H9 (cell line): ENCODE data around the gene MVD. TPM values are rescaled to one million over a fixed set of nuclear protein-coding genes. Genes with fewer than 3 reads are reported as not detected.

ENCODE experiments used
- DNase-seq: peaks from one replicate; pipeline ENCODE4 v3.0.0-alpha.2; 2017
- H2AFZ ChIP-seq: one replicate; pipeline ENCODE4 v1.6.1; 2013; ENCODE audit warnings: mild to moderate bottlenecking, low read length, control low read depth, moderate library complexity
- H2AK5ac ChIP-seq: 2 replicates; pipeline ENCODE4 v1.6.1; 2013; ENCODE audit warnings: low read length, control low read depth, mixed read lengths; ENCODE audit not compliant: insufficient read length
- H2BK120ac ChIP-seq: one replicate; pipeline ENCODE4 v1.6.1; 2013; ENCODE audit warnings: low read depth, mild to moderate bottlenecking, low read length, control low read depth, inconsistent platforms; ENCODE audit not compliant: poor library complexity, severe bottlenecking
- H2BK12ac ChIP-seq: 2 replicates; pipeline ENCODE4 v1.6.1; 2013; ENCODE audit warnings: low read length, control low read depth, mixed read lengths, low read depth; ENCODE audit not compliant: insufficient read length
- H2BK15ac ChIP-seq: 2 replicates; pipeline ENCODE4 v1.6.1; 2013; ENCODE audit warnings: low read depth, low read length, control low read depth
- H2BK20ac ChIP-seq: one replicate; pipeline ENCODE4 v1.6.1; 2013; ENCODE audit warnings: low read depth, mild to moderate bottlenecking, low read length, control low read depth, inconsistent platforms; ENCODE audit not compliant: poor library complexity, severe bottlenecking
- H2BK5ac ChIP-seq: 2 replicates; pipeline ENCODE4 v1.6.1; 2013; ENCODE audit warnings: low read length, control low read depth, mixed read lengths; ENCODE audit not compliant: insufficient read length
- H3K14ac ChIP-seq: 2 replicates; pipeline ENCODE4 v1.6.1; 2013; ENCODE audit warnings: low read length, control low read depth; ENCODE audit not compliant: insufficient read depth
- H3K18ac ChIP-seq: 2 replicates; pipeline ENCODE4 v1.6.1; 2013; ENCODE audit warnings: low read depth, mild to moderate bottlenecking, mixed read lengths, low read length, control low read depth; ENCODE audit not compliant: insufficient read length
- H3K23ac ChIP-seq: 2 replicates; pipeline ENCODE4 v1.6.1; 2013; ENCODE audit warnings: low read length, control low read depth, mixed read lengths, low read depth; ENCODE audit not compliant: insufficient read length
- H3K23me2 ChIP-seq: 2 replicates; pipeline ENCODE4 v1.6.1; 2013; ENCODE audit warnings: low read depth, mild to moderate bottlenecking, mixed read lengths, low read length, control low read depth; ENCODE audit not compliant: insufficient read length, poor library complexity, severe bottlenecking
- H3K27ac ChIP-seq: 2 replicates; pipeline ENCODE4 v1.5.1; 2013; ENCODE audit warnings: low read length, control low read depth, mixed read lengths, low read depth; ENCODE audit not compliant: insufficient read length
- H3K27me3 ChIP-seq: 2 replicates; pipeline ENCODE4 v1.6.1; 2013; ENCODE audit warnings: low read length, control low read depth, inconsistent platforms; ENCODE audit not compliant: insufficient read depth
- H3K4ac ChIP-seq: 2 replicates; pipeline ENCODE4 v1.6.1; 2013; ENCODE audit warnings: low read depth, mild to moderate bottlenecking, control low read depth, inconsistent platforms, low read length, moderate library complexity
- H3K4me1 ChIP-seq: 2 replicates; pipeline ENCODE4 v1.6.1; 2013; ENCODE audit warnings: low read length, control low read depth, inconsistent platforms; ENCODE audit not compliant: insufficient read depth
- H3K4me2 ChIP-seq: 2 replicates; pipeline ENCODE4 v1.6.1; 2013; ENCODE audit warnings: low read length, control low read depth, mixed read lengths; ENCODE audit not compliant: insufficient read length, insufficient read depth
- H3K56ac ChIP-seq: 2 replicates; pipeline ENCODE4 v1.6.1; 2013; ENCODE audit warnings: low read depth, mild to moderate bottlenecking, mixed read lengths, low read length, control low read depth; ENCODE audit not compliant: insufficient read length
- H3K79me1 ChIP-seq: 2 replicates; pipeline ENCODE4 v1.6.1; 2013; ENCODE audit warnings: low read depth, mild to moderate bottlenecking, moderate library complexity, low read length, control low read depth, inconsistent platforms; ENCODE audit not compliant: insufficient read depth, poor library complexity, severe bottlenecking
- H3K79me2 ChIP-seq: 2 replicates; pipeline ENCODE4 v1.6.1; 2013; ENCODE audit warnings: low read length, control low read depth, inconsistent platforms; ENCODE audit not compliant: insufficient read depth
- H3K9ac ChIP-seq: 2 replicates; pipeline ENCODE4 v1.6.1; 2013; ENCODE audit warnings: low read length, control low read depth, mixed read lengths; ENCODE audit not compliant: insufficient read length; ENCODE audit errors: extremely low read depth
- H3K9me3 ChIP-seq: one replicate; pipeline ENCODE4 v1.6.1; 2013; ENCODE audit warnings: low read depth, low read length, inconsistent platforms; ENCODE audit not compliant: control insufficient read depth
- H3T11ph ChIP-seq: one replicate; pipeline ENCODE4 v1.6.1; 2013; ENCODE audit warnings: mild to moderate bottlenecking, low read length, control low read depth, inconsistent platforms
- H4K20me1 ChIP-seq: one replicate; pipeline ENCODE4 v1.6.1; 2013; ENCODE audit not compliant: control insufficient read depth, insufficient read length, insufficient read depth
- H4K5ac ChIP-seq: 2 replicates; pipeline ENCODE4 v1.6.1; 2013; ENCODE audit warnings: low read depth, mild to moderate bottlenecking, mixed read lengths, low read length, control low read depth; ENCODE audit not compliant: insufficient read length
- H4K8ac ChIP-seq: replicated peaks from 2 replicates; pipeline ENCODE4 v1.6.1; 2013; ENCODE audit warnings: low read length, control low read depth, mixed read lengths, low read depth; ENCODE audit not compliant: insufficient read length
- H4K91ac ChIP-seq: 2 replicates; pipeline ENCODE4 v1.6.1; 2013; ENCODE audit warnings: low read depth, mild to moderate bottlenecking, moderate library complexity, mixed read lengths, low read length, control low read depth; ENCODE audit not compliant: insufficient read length
- H3K27ac Mint-ChIP-seq, 3 experiments: 2 replicates in 2 of 3; 3 replicates in 1 of 3; pipeline ENCODE4 v1.8.0; 2020 to 2021; ENCODE audit warnings: mixed read lengths in 3 of 3, mild to moderate bottlenecking in 1 of 3, moderate library complexity in 1 of 3
- H3K27me3 Mint-ChIP-seq: 2 replicates; pipeline ENCODE4 v1.8.0; 2021; ENCODE audit warnings: low read depth, mild to moderate bottlenecking, moderate library complexity, mixed read lengths
- H3K36me3 Mint-ChIP-seq, 3 experiments: 2 replicates in 2 of 3; 3 replicates in 1 of 3; pipeline ENCODE4 v1.8.0; 2020 to 2021; ENCODE audit warnings: low read depth in 3 of 3, mixed read lengths in 3 of 3; ENCODE audit not compliant: insufficient read depth in 1 of 3
- H3K4me1 Mint-ChIP-seq, 2 experiments: 2 replicates each; pipeline ENCODE4 v1.8.0; 2020; ENCODE audit warnings: mixed read lengths in 2 of 2
- H3K4me3 Mint-ChIP-seq, 2 experiments: 2 replicates in 1 of 2; 3 replicates in 1 of 2; pipeline ENCODE4 v1.8.0; 2020 to 2021; ENCODE audit warnings: mild to moderate bottlenecking in 2 of 2, mixed read lengths in 2 of 2, moderate library complexity in 1 of 2
- H3K9me3 Mint-ChIP-seq, 2 experiments: 2 replicates in 1 of 2; 3 replicates in 1 of 2; pipeline ENCODE4 v1.8.0; 2020; ENCODE audit warnings: mild to moderate bottlenecking in 2 of 2, mixed read lengths in 2 of 2, moderate library complexity in 1 of 2
- whole genome bisulfite sequencing: extraction: QIAGEN DNeasy Blood & Tissue Kit; methylation state at CpG from one replicate; pipeline ENCODE4 v1.1.7; 2013; ENCODE audit warnings: missing lambda C conversion rate, low lambda C conversion rate, mixed read lengths; ENCODE audit not compliant: insufficient read length; ENCODE audit errors: extremely low coverage; 5-methylcytosine and 5-hydroxymethylcytosine counted together
- total RNA-seq: library from RNA; stranded (reverse); gene quantifications from 2 replicates; pipeline ENCODE4 v1.2.1, GENCODE V29; 2021
- TF ChIP-seq, protein P1 (sequence below): fragments of 200-600 bp; sonication (generic); conservative IDR thresholded peaks from 3 replicates; pipeline ENCODE4 v1.8.0; 2021; ENCODE audit warnings: antibody characterized with exemption, mild to moderate bottlenecking

MVD gene
- total RNA-seq, 1 experiment from 2014 or later = 53.2 TPM

DNA sequence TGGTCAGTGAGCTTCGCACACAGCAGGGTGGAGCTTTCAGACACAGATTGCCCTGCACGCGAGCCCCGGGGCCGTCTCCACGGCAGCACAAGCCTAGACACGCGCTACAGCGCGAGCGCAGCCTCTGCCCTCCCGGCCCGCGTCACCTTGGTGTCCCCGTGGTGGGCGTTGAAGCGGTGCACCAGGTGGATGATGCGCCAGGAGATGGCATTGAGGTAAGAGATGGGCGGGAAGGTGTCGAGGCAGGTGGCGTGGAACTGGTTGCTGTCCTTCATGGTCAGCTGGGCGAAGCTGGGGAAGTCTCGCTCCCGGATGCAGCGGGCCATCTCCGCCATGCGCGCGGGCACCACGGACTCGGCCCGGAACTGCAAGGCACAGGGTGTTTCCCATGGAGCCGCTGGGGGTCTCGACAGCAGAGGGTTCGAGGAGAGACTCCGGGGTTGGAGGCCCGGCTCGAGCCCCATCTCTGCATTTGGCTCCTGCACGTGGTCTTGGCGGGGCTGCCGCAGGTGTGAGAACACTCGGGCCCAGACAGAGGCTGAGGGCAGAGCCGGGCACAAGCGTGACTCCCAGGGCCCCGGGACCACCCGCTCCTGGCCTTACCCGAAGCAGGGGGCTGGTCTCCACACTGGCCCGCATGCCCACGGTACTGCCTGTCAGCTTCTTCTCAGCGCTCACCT is 7.7 kb downstream of the MVD start:
- Histone ChIP-seq H3K4ac (no peak overlapping the region), H3K23ac (no peak overlapping the region), H4K20me1 (no peaks in the 10 kb centered on the region), H3K9me3 (no peaks in the 10 kb centered on the region), H2AFZ (no peak overlapping the region), H2AK5ac (no peak overlapping the region), H4K8ac (no peak overlapping the region), H2BK5ac (no peak overlapping the region), H2BK12ac (no peak overlapping the region), H2BK20ac (no peak overlapping the region), H3K14ac (no peak overlapping the region), H3K4me1 (no peaks in the 10 kb centered on the region; the same call in 1 of the 2 replicates), H3K56ac (no peak overlapping the region), H2BK120ac (no peak overlapping the region), H4K5ac (no peak overlapping the region), H2BK15ac (no peak overlapping the region), H3K79me1 (peaks cover 3% of the 10 kb centered on the region), H3K27ac (no peak overlapping the region), H3K23me2 (peaks cover 13% of the 10 kb centered on the region), H3K9ac (no peak overlapping the region), H4K91ac (no peak overlapping the region), H3K79me2 (peaks cover 13% of the 10 kb centered on the region; the same call in 1 of the 2 replicates), H3T11ph (no peak overlapping the region), H3K4me2 (no peak overlapping the region), H3K27me3 (no peaks in the 10 kb centered on the region), H3K18ac (no peak overlapping the region)
- Mint-ChIP-seq H3K36me3 (peaks cover 9 to 34% (median 28%) of the 10 kb centered on the region in 3 experiments; a peak in 6 of 7 replicates), H3K27me3 (no peaks in the 10 kb centered on the region), H3K4me3 (no peak overlapping the region), H3K27ac (peak overlapping the region in 1 of 3 experiments; percentile 81; a peak in 1 of 7 replicates), H3K4me1 (peaks cover 6 to 10% of the 10 kb centered on the region in 2 experiments; a peak in 3 of 4 replicates), H3K9me3 (no peaks in the 10 kb centered on the region)
- TF ChIP-seq, protein P1, sequence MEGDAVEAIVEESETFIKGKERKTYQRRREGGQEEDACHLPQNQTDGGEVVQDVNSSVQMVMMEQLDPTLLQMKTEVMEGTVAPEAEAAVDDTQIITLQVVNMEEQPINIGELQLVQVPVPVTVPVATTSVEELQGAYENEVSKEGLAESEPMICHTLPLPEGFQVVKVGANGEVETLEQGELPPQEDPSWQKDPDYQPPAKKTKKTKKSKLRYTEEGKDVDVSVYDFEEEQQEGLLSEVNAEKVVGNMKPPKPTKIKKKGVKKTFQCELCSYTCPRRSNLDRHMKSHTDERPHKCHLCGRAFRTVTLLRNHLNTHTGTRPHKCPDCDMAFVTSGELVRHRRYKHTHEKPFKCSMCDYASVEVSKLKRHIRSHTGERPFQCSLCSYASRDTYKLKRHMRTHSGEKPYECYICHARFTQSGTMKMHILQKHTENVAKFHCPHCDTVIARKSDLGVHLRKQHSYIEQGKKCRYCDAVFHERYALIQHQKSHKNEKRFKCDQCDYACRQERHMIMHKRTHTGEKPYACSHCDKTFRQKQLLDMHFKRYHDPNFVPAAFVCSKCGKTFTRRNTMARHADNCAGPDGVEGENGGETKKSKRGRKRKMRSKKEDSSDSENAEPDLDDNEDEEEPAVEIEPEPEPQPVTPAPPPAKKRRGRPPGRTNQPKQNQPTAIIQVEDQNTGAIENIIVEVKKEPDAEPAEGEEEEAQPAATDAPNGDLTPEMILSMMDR = no peak
- DNase-seq = no peak
- WGBS = no CpG with 5 or more reads among the region's 50 CpGs
